Tibial artery (tissue), 4 donors: ENCODE measurements around the gene MBNL2.

ENCODE experiments used
- DNase-seq, 2 donors: peaks; one replicate each; pipeline ENCODE4 v3.0.0-alpha.2; 2019
- H3K27ac ChIP-seq, 2 donors: fragments of 200-600 bp; sonication (generic) in 1 of 2; 1 replicate in 1 of 2; 2 replicates in 1 of 2; pipeline ENCODE4 v1.5.1; 2018 to 2019; ENCODE audit warnings: mild to moderate bottlenecking in 1 of 2
- H3K27me3 ChIP-seq, 2 donors: fragments of 200-600 bp; sonication (generic) in 1 of 2; one replicate each; pipeline versions ENCODE4 v1.5.1 to v1.6.0; 2016 to 2019
- H3K36me3 ChIP-seq, 3 donors: fragments of 200-600 bp; sonication (generic) in 2 of 3; one replicate each; pipeline ENCODE4 v1.5.1; 2016 to 2019; ENCODE audit warnings: mild to moderate bottlenecking in 2 of 3
- H3K4me1 ChIP-seq, 4 donors: fragments of 200-600 bp; sonication (generic) in 2 of 4; 1 replicate in 3 of 4; 2 replicates in 1 of 4; pipeline ENCODE4 v1.5.1; 2016 to 2019
- H3K4me3 ChIP-seq, 2 donors: fragments of 200-600 bp; sonication (generic) in 1 of 2; 1 replicate in 1 of 2; 2 replicates in 1 of 2; pipeline ENCODE4 v1.5.1; 2018 to 2019; ENCODE audit warnings: mild to moderate bottlenecking in 2 of 2
- H3K9me3 ChIP-seq, 3 donors: fragments of 200-600 bp; sonication (generic) in 1 of 3; one replicate each; pipeline ENCODE4 v1.5.1; 2016 to 2019
- intact Hi-C: fragments of 100-400 bp; cut with DNase I; formaldehyde crosslinking; loops from one replicate; pipeline ENCODE4 v1.15.0; 2023; ENCODE audit warnings: low total_unique reads
- TF ChIP-seq, protein P1 (sequence below), 2 experiments: fragments of 200-600 bp in 1 of 2; fragments of 450-650 bp in 1 of 2; IDR thresholded peaks; one replicate each; pipeline ENCODE4 v1.5.1; 2017 to 2019; ENCODE audit warnings: antibody characterized with exemption in 2 of 2, mild to moderate bottlenecking in 1 of 2, moderate library complexity in 1 of 2

Gene MBNL2

DNA sequence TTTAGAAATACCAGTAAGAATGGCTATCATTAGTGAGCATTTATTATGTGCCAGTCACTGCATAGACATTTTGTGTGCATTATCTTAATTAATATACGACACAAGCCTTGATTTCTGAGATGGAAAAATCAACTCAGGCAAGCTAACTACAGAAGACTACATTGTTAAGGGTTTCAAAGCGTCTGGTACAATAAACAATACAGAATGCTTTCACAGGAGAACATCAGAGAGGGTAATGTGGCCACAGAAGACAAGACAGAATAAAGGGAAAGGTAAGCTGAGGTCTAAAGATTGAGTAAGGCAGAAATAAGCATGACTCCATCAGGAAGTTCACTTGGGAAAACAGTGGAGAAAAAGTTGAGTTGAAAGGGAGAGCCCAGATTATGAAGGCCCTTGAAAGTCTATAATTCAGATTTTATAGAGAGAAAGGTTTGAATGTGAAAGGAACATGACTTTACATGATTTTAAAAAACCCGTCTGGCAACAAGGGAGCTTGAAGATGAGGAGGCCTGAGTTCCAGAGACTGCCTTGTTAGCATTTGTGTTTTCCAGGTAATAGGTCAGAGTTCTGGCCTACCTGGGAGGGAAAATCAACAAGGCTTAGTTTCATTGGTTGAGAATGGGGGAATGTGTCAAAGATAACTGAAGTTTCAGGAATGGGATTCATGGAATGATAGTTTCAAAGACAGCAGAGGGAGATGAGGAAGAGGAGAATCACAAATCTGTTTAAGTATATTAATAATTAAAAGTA is 1.8 kb upstream of the MBNL2 start:
- TF ChIP-seq, protein P1, sequence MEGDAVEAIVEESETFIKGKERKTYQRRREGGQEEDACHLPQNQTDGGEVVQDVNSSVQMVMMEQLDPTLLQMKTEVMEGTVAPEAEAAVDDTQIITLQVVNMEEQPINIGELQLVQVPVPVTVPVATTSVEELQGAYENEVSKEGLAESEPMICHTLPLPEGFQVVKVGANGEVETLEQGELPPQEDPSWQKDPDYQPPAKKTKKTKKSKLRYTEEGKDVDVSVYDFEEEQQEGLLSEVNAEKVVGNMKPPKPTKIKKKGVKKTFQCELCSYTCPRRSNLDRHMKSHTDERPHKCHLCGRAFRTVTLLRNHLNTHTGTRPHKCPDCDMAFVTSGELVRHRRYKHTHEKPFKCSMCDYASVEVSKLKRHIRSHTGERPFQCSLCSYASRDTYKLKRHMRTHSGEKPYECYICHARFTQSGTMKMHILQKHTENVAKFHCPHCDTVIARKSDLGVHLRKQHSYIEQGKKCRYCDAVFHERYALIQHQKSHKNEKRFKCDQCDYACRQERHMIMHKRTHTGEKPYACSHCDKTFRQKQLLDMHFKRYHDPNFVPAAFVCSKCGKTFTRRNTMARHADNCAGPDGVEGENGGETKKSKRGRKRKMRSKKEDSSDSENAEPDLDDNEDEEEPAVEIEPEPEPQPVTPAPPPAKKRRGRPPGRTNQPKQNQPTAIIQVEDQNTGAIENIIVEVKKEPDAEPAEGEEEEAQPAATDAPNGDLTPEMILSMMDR (IDR thresholded peaks at IDR 0.05) = no peak
- H3K9me3 ChIP-seq = no peaks in the 10 kb centered on the region
- H3K27me3 ChIP-seq = no peaks in the 10 kb centered on the region
- no peak overlapping the region for H3K27ac ChIP-seq
- peaks cover 0 to 11% (median 5%) of the 10 kb centered on the region in 4 donors for H3K4me1 ChIP-seq
- H3K36me3 ChIP-seq = no peaks in the 10 kb centered on the region
- no peak for DNase-seq
- H3K4me3 ChIP-seq = no peak overlapping the region
- intact Hi-C loops = loop anchor here (5.0 kb wide), 1 partner anchor 127 kb away; no protein-coding TSS in a partner anchor

DNA sequence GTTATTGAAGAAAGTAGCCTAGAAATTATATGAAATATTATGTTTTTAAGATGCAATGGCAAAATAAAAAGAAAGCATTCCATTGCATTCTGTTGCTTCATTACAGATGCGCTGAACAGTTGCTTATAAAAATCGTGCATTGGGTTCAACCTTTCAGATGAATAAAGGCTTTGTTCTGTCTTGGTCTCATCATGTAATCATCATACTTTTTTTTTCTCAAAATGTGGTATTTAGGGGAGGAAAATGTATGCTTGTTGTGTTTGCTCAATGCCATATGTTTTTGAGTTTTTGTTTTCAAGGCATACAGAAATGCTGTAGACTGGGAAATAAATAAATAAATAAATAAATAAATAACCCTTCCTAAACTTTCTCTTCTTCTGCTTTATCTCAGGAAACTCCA is 1.1 kb upstream of the MBNL2 start:
- intact Hi-C loops = loop anchor here (5.0 kb wide), 1 partner anchor 126 kb away; no protein-coding TSS in a partner anchor
- Histone ChIP-seq H3K27me3 (no peaks in the 10 kb centered on the region), H3K27ac (no peak overlapping the region), H3K36me3 (no peaks in the 10 kb centered on the region), H3K9me3 (no peaks in the 10 kb centered on the region), H3K4me1 (peaks cover 0 to 18% (median 9%) of the 10 kb centered on the region in 4 donors), H3K4me3 (no peak overlapping the region)
- TF ChIP-seq, protein P1 (IDR thresholded peaks at IDR 0.05) = no peak
- no peak for DNase-seq

DNA sequence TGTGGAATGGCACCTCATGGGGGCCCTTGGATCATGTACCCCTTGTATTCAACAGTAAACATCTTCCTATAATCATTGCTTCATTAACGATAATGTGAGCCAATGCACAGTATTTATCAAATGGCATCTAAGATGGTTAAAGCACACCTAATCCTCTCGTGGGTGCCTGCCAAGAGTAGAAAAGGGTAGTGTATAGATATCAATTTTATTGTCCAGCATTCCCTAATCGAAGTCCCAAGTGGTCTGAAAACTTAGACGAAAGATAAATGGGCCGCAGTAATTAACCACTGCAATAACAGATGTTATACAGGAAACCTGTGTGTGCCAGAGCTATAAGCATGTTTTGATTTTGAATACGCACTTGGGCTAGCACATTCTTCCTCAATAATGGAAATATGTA is 667 bp upstream of the MBNL2 start:
- TF ChIP-seq, protein P1 (IDR thresholded peaks at IDR 0.05) = no peak
- H3K4me3 ChIP-seq = peak overlapping the region; percentile 65 to 72
- no peaks in the 10 kb centered on the region for H3K9me3 ChIP-seq
- intact Hi-C loops = loop anchor here (5.0 kb wide), 1 partner anchor 126 kb away; no protein-coding TSS in a partner anchor
- H3K27me3 ChIP-seq = no peaks in the 10 kb centered on the region
- peak overlapping the region; percentile 78 to 84 for H3K27ac ChIP-seq
- no peaks in the 10 kb centered on the region for H3K36me3 ChIP-seq
- H3K4me1 ChIP-seq = peaks cover 0 to 22% (median 12%) of the 10 kb centered on the region in 4 donors
- DNase-seq = no peak

DNA sequence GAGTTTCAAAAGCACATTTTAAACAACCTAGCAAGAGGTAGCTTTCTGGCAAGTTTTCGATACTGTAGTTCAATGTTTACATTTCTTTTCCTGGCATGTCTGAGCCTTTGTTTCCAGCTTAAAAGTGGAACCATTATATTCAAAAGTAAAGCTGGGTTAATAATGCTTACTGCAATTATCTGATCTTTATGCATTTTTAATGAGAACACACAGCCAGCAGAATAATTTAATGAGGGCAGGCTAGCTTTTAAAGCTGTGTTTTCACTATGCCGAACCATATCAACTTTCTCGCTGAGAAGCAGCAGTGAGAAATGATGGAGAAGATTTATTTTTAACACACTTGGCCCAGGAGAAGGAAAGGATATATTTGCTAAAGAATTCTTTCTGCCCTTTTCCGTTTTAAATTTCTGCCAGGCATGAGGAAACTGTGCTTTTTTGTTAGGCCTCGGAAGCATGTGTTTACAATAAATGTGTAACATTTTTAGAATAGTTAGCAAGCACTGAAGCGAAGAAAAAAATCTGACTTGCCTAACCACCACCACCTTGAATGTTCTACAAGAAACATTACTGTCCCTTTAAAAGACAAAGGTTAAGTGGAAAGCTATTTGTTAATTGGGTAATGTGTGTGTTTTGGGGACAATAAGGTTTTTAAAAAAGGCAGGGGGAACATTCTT is 1.0 kb downstream of the MBNL2 start:
- Histone ChIP-seq H3K27ac (peak overlapping the region; percentile 78 to 84), H3K27me3 (no peaks in the 10 kb centered on the region), H3K4me3 (peak overlapping the region; percentile 65 to 72), H3K9me3 (no peaks in the 10 kb centered on the region), H3K4me1 (peaks cover 0 to 40% (median 27%) of the 10 kb centered on the region in 4 donors), H3K36me3 (no peaks in the 10 kb centered on the region)
- DNase-seq = no peak
- TF ChIP-seq, protein P1 (IDR thresholded peaks at IDR 0.05) = no peak
- intact Hi-C loops = loop anchor here (5.0 kb wide), 1 partner anchor 124 kb away; no protein-coding TSS in a partner anchor

DNA sequence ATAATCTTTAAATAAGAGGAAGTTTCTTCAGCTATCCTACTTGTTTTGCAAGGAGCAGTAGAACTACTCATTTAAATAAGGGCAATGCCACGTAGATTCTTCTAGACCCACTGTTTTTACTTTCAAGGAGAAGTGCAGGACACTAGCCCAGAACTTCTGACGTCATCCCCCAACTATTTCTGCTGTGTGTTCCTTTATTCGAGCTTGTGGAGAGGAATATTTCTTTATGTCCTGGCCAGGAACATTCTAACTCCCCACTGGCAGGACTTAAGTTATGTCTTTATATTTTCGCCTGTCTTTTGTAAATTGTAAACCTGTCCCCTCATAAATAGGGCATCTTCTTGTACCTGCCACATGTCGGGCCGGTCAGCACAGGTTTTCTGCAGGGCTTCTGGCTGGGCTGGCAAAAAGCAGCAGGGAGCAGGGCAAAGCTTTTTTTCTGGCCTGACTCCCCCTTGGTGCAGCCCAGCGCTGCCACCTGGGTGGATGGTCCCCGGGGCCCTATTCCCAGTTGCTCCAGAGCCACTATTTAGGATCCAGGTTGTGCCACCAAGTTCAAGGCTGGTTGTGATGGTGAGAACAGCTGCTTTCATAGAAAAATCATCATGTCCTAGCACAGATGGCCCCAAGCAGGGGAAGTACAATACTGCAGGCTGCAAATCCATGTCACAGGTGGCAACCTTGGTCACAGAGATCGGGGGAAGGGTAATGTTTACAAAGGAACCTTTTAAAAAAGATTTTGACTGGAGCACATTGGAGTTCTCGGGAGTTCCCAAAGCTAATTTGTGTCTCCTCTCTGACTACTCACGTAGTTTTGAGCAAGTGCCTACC is 1.8 kb downstream of the MBNL2 start:
- DNase-seq = peak; percentile 72 to 77
- intact Hi-C loops = loop anchor here (5.0 kb wide), 1 partner anchor 123 kb away; no protein-coding TSS in a partner anchor
- TF ChIP-seq, protein P1 (IDR thresholded peaks at IDR 0.05) = no peak
- Histone ChIP-seq H3K36me3 (no peaks in the 10 kb centered on the region), H3K27me3 (no peaks in the 10 kb centered on the region), H3K27ac (peak overlapping the region; percentile 78 to 84), H3K9me3 (no peaks in the 10 kb centered on the region), H3K4me1 (peaks cover 0 to 46% (median 29%) of the 10 kb centered on the region in 4 donors), H3K4me3 (peak overlapping the region; percentile 65 to 72)
